ENCODE measurements around the gene CXCL14. TPM values are rescaled to one million over a fixed set of nuclear protein-coding genes. Genes with fewer than 3 reads are reported as not detected.

Gene CXCL14
- total and polyA plus RNA-seq, 2 experiments from 2014 or later = 1.7 TPM; not detected in 1

DNA sequence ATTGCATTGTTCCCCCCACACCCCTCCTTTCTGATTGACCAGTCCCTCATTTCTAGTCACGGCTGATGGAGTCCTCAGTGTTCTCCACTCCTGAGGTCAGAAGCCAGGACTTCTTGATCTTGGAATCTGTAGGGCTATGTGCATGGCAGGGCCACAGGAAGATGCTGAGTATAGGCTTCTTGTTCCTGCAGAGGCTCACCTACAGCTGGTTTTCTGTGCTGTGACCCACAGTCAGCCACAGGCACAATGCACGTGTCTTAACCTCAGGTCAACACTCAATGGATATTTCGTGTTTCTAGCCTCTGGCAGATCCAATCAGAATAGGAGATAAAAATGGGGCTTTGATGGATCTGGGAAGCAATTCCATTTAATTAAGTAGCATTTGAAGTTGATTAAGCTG lies 14.3 kb upstream of the CXCL14 start:
- Mint-ChIP-seq H3K4me3 (no peak overlapping the region), H3K4me1 (peaks cover 3% of the 10 kb centered on the region; the same call in 2 of the 3 replicates), H3K27ac (no peak overlapping the region), H3K36me3 (ENCODE audit: low read depth) (no peaks in the 10 kb centered on the region), H3K9me3 (no peaks in the 10 kb centered on the region), H3K27me3 (ENCODE audit: insufficient read depth, low read depth, poor library complexity) (peaks cover 3% of the 10 kb centered on the region)
- no peaks in the 10 kb centered on the region for H4K20me1 ChIP-seq (replicated peaks; ENCODE audit: insufficient read depth)
- no peaks in the 10 kb centered on the region for H3K9me2 ChIP-seq (ENCODE audit: insufficient read depth)
- no peak overlapping the region for H3K27ac ChIP-seq (ENCODE audit: low read depth)
- DNase-seq (ENCODE audit: low spot score) (no peak), ATAC-seq (no peak)
- no peaks in the 10 kb centered on the region for H3K4me1 ChIP-seq (ENCODE audit: insufficient read depth)
- TF ChIP-seq CREB1 (CRISPR knock-in tag; IDR thresholded peaks at IDR 0.05; ENCODE audit: low read depth) (no peak), STAT1 (IDR thresholded peaks at IDR 0.05; ENCODE audit: unreplicated experiment) (no peak), ZNF331 (CRISPR knock-in tag; IDR thresholded peaks at IDR 0.05; ENCODE audit: low read depth) (no peak), EZH2 (IDR thresholded peaks at IDR 0.05; ENCODE audit: low read depth, unreplicated experiment) (no peak), JUNB (IDR thresholded peaks at IDR 0.05; ENCODE audit: unreplicated experiment) (no peak), ZNF114 (CRISPR knock-in tag; IDR thresholded peaks at IDR 0.05) (no peak), NANOG (IDR thresholded peaks at IDR 0.05; ENCODE audit: borderline replicate concordance) (no peak), EZH2phosphoT487 (IDR thresholded peaks at IDR 0.05; ENCODE audit: unreplicated experiment) (no peak), POLR2AphosphoS5 (IDR thresholded peaks at IDR 0.05; ENCODE audit: low read depth) (no peak)
- TF ChIP-seq, protein P1, sequence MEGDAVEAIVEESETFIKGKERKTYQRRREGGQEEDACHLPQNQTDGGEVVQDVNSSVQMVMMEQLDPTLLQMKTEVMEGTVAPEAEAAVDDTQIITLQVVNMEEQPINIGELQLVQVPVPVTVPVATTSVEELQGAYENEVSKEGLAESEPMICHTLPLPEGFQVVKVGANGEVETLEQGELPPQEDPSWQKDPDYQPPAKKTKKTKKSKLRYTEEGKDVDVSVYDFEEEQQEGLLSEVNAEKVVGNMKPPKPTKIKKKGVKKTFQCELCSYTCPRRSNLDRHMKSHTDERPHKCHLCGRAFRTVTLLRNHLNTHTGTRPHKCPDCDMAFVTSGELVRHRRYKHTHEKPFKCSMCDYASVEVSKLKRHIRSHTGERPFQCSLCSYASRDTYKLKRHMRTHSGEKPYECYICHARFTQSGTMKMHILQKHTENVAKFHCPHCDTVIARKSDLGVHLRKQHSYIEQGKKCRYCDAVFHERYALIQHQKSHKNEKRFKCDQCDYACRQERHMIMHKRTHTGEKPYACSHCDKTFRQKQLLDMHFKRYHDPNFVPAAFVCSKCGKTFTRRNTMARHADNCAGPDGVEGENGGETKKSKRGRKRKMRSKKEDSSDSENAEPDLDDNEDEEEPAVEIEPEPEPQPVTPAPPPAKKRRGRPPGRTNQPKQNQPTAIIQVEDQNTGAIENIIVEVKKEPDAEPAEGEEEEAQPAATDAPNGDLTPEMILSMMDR (conservative IDR thresholded peaks at IDR 0.05; ENCODE audit: low read depth in 2 of 2) = no peak
- TF ChIP-seq, protein P2, sequence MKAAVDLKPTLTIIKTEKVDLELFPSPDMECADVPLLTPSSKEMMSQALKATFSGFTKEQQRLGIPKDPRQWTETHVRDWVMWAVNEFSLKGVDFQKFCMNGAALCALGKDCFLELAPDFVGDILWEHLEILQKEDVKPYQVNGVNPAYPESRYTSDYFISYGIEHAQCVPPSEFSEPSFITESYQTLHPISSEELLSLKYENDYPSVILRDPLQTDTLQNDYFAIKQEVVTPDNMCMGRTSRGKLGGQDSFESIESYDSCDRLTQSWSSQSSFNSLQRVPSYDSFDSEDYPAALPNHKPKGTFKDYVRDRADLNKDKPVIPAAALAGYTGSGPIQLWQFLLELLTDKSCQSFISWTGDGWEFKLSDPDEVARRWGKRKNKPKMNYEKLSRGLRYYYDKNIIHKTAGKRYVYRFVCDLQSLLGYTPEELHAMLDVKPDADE (IDR thresholded peaks at IDR 0.05) = no peak
- TF ChIP-seq, protein P3, sequence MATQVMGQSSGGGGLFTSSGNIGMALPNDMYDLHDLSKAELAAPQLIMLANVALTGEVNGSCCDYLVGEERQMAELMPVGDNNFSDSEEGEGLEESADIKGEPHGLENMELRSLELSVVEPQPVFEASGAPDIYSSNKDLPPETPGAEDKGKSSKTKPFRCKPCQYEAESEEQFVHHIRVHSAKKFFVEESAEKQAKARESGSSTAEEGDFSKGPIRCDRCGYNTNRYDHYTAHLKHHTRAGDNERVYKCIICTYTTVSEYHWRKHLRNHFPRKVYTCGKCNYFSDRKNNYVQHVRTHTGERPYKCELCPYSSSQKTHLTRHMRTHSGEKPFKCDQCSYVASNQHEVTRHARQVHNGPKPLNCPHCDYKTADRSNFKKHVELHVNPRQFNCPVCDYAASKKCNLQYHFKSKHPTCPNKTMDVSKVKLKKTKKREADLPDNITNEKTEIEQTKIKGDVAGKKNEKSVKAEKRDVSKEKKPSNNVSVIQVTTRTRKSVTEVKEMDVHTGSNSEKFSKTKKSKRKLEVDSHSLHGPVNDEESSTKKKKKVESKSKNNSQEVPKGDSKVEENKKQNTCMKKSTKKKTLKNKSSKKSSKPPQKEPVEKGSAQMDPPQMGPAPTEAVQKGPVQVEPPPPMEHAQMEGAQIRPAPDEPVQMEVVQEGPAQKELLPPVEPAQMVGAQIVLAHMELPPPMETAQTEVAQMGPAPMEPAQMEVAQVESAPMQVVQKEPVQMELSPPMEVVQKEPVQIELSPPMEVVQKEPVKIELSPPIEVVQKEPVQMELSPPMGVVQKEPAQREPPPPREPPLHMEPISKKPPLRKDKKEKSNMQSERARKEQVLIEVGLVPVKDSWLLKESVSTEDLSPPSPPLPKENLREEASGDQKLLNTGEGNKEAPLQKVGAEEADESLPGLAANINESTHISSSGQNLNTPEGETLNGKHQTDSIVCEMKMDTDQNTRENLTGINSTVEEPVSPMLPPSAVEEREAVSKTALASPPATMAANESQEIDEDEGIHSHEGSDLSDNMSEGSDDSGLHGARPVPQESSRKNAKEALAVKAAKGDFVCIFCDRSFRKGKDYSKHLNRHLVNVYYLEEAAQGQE (IDR thresholded peaks at IDR 0.05; ENCODE audit: unreplicated experiment) = no peak
- TF ChIP-seq, protein P4, sequence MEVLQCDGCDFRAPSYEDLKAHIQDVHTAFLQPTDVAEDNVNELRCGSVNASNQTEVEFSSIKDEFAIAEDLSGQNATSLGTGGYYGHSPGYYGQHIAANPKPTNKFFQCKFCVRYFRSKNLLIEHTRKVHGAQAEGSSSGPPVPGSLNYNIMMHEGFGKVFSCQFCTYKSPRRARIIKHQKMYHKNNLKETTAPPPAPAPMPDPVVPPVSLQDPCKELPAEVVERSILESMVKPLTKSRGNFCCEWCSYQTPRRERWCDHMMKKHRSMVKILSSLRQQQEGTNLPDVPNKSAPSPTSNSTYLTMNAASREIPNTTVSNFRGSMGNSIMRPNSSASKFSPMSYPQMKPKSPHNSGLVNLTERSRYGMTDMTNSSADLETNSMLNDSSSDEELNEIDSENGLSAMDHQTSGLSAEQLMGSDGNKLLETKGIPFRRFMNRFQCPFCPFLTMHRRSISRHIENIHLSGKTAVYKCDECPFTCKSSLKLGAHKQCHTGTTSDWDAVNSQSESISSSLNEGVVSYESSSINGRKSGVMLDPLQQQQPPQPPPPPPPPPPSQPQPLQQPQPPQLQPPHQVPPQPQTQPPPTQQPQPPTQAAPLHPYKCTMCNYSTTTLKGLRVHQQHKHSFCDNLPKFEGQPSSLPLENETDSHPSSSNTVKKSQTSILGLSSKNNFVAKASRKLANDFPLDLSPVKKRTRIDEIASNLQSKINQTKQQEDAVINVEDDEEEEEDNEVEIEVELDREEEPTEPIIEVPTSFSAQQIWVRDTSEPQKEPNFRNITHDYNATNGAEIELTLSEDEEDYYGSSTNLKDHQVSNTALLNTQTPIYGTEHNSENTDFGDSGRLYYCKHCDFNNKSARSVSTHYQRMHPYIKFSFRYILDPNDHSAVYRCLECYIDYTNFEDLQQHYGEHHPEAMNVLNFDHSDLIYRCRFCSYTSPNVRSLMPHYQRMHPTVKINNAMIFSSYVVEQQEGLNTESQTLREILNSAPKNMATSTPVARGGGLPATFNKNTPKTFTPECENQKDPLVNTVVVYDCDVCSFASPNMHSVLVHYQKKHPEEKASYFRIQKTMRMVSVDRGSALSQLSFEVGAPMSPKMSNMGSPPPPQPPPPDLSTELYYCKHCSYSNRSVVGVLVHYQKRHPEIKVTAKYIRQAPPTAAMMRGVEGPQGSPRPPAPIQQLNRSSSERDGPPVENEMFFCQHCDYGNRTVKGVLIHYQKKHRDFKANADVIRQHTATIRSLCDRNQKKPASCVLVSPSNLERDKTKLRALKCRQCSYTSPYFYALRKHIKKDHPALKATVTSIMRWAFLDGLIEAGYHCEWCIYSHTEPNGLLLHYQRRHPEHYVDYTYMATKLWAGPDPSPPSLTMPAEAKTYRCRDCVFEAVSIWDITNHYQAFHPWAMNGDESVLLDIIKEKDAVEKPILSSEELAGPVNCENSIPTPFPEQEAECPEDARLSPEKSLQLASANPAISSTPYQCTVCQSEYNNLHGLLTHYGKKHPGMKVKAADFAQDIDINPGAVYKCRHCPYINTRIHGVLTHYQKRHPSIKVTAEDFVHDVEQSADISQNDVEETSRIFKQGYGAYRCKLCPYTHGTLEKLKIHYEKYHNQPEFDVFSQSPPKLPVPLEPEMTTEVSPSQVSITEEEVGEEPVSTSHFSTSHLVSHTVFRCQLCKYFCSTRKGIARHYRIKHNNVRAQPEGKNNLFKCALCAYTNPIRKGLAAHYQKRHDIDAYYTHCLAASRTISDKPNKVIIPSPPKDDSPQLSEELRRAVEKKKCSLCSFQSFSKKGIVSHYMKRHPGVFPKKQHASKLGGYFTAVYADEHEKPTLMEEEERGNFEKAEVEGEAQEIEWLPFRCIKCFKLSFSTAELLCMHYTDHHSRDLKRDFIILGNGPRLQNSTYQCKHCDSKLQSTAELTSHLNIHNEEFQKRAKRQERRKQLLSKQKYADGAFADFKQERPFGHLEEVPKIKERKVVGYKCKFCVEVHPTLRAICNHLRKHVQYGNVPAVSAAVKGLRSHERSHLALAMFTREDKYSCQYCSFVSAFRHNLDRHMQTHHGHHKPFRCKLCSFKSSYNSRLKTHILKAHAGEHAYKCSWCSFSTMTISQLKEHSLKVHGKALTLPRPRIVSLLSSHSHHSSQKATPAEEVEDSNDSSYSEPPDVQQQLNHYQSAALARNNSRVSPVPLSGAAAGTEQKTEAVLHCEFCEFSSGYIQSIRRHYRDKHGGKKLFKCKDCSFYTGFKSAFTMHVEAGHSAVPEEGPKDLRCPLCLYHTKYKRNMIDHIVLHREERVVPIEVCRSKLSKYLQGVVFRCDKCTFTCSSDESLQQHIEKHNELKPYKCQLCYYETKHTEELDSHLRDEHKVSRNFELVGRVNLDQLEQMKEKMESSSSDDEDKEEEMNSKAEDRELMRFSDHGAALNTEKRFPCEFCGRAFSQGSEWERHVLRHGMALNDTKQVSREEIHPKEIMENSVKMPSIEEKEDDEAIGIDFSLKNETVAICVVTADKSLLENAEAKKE (CRISPR knock-in tag; IDR thresholded peaks at IDR 0.05) = no peak
- no peak overlapping the region for H2AFZ ChIP-seq
- H3F3A ChIP-seq (replicated peaks; ENCODE audit: low read depth) = no peaks in the 10 kb centered on the region
- H3K36me3 ChIP-seq (ENCODE audit: insufficient read depth) = no peaks in the 10 kb centered on the region
- H3K27me3 ChIP-seq (ENCODE audit: insufficient read depth) = no peaks in the 10 kb centered on the region
- H3K79me2 ChIP-seq (replicated peaks; ENCODE audit: insufficient read depth) = no peaks in the 10 kb centered on the region
- H3K4me3 ChIP-seq = no peak overlapping the region
- no peak overlapping the region for H3K4me2 ChIP-seq
